NOMO-1 treated with DMSO at 0.1 percent for 48 hours (cell line): ENCODE data around the gene CEP126.
"Not testable (repeated sequence)": the region's sequence is repeated elsewhere in the genome, so short reads cannot be mapped to it uniquely, and the experiment has no call there.

Experiments used
- DNase-seq: peaks from one replicate; lab custom pipeline; 2025; ENCODE audit not compliant: unreplicated experiment; lab: John Stamatoyannopoulos, UW

The CEP126 gene

GRCh38 chr11:101931692-101932091 is 16.9 kb downstream of the CEP126 start:
- DNase-seq, result no peak

- no peak for DNase-seq
Measured at GRCh38 chr11:101940901-101941520, 26.2 kb downstream of the CEP126 start.

GRCh38 chr11:101944923-101945322 is 30.1 kb downstream of the CEP126 start:
- DNase-seq, result no peak

GRCh38 chr11:101945448-101945847 is 30.6 kb downstream of the CEP126 start:
- DNase-seq, result no peak

GRCh38 chr11:101949680-101950220 is 34.9 kb downstream of the CEP126 start:
- DNase-seq, result no peak

GRCh38 chr11:101955278-101955677 is 40.5 kb downstream of the CEP126 start:
- DNase-seq, result no peak

- no peak for DNase-seq
Measured at GRCh38 chr11:101955701-101956100, 40.9 kb downstream of the CEP126 start.

- DNase-seq, result no peak
Measured at GRCh38 chr11:101960231-101960630, 45.4 kb downstream of the CEP126 start.

- DNase-seq, result not testable (repeated sequence)
Measured at GRCh38 chr11:101964200-101964599, 49.4 kb downstream of the CEP126 start.

- no peak for DNase-seq
Measured at GRCh38 chr11:101974255-101974654, 59.4 kb downstream of the CEP126 start.

- no peak for DNase-seq
Measured at GRCh38 chr11:101974771-101975170, 60.0 kb downstream of the CEP126 start.

GRCh38 chr11:101975734-101976133 is 60.9 kb downstream of the CEP126 start:
- no peak for DNase-seq

GRCh38 chr11:101987370-101987769 is 72.6 kb downstream of the CEP126 start:
- no peak for DNase-seq

GRCh38 chr11:101993172-101993571 is 78.4 kb downstream of the CEP126 start:
- DNase-seq, result no peak

GRCh38 chr11:101994052-101994469 is 79.3 kb downstream of the CEP126 start:
- not testable (repeated sequence) for DNase-seq

- DNase-seq, result no peak
Measured at GRCh38 chr11:101996111-101996510, 81.3 kb downstream of the CEP126 start.

- no peak for DNase-seq
Measured at GRCh38 chr11:102001657-102002338, 87.0 kb downstream of the CEP126 start.

- DNase-seq, result no peak
Measured at GRCh38 chr11:102004220-102004619, 89.4 kb downstream of the CEP126 start.

GRCh38 chr11:102005306-102005705 is 90.5 kb downstream of the CEP126 start:
- no peak for DNase-seq

GRCh38 chr11:102006835-102007566 is 92.2 kb downstream of the CEP126 start:
- DNase-seq, result no peak

- DNase-seq, result peak; percentile 55
Measured at GRCh38 chr11:102007567-102008437, 93.0 kb downstream of the CEP126 start.
